Neural cell (in vitro differentiated cells): Measurements from ENCODE around the gene SERAC1.

ENCODE experiments used
- CTCF ChIP-seq: fragments of 450-650 bp; IDR thresholded peaks from 2 replicates; pipeline ENCODE4 v1.5.1; 2014; ENCODE audit warnings: antibody characterized with exemption, mild to moderate bottlenecking, moderate library complexity; ENCODE audit not compliant: poor library complexity, severe bottlenecking
- REST ChIP-seq: IDR thresholded peaks from 2 replicates; pipeline ENCODE4 v1.6.1; 2012; ENCODE audit warnings: borderline replicate concordance

- TF ChIP-seq CTCF (no peak), REST (no peak)
These were observed 86.5 kb downstream of the SERAC1 start for GRCh38 chr6:158081657-158081935.
